ENCODE measurements around the gene NPHS1.
"Not testable (repeated sequence)": the region's sequence is repeated elsewhere in the genome, so short reads cannot be mapped to it uniquely, and the experiment has no call there.

Gene NPHS1

DNA sequence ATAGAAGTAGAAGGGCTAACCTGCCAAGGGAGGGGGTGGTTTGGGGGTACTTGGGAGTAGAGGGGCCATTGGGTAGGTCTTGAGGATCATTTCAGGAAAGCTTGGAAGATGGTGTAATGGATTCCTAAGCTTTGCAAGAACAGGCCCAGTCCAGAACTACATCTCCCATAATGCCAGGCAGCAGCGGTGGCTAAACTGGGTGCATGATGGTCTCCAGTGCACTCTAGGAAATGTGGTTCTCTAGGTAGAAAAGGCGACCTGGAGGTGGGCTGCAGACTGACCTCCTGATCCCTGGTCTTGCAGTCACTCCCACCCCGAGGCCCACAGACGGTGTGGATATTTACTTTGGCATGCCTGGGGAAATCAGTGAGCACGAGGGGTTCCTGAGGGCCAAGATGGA lies 19.9 kb upstream of the NPHS1 start:
- DNase-seq: no peak

DNA sequence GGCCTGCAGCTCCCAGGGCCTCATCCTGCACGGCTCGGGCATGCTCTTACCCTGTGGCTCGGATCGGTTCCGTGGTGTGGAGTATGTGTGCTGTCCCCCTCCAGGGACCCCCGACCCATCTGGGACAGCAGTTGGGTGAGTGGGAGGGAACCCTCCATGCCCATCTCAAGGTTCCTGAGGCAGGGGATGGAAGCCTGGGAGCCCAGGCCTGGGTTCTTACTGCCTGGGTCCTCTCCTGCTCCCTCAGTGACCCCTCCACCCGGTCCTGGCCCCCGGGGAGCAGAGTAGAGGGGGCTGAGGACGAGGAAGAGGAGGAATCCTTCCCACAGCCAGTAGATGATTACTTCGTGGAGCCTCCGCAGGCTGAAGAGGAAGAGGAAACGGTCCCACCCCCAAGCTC lies 19.3 kb upstream of the NPHS1 start:
- DNase-seq: no peak

GRCh38 chr19:35870798-35871197 lies 18.5 kb upstream of the NPHS1 start:
- no peak for DNase-seq

- not testable (repeated sequence) for DNase-seq
These were observed 17.9 kb upstream of the NPHS1 start for GRCh38 chr19:35870124-35870736.

- peak; percentile 92 for DNase-seq
These were observed 17.2 kb upstream of the NPHS1 start for GRCh38 chr19:35869327-35870123.

GRCh38 chr19:35868823-35869326 lies 16.6 kb upstream of the NPHS1 start:
- DNase-seq: no peak

DNA sequence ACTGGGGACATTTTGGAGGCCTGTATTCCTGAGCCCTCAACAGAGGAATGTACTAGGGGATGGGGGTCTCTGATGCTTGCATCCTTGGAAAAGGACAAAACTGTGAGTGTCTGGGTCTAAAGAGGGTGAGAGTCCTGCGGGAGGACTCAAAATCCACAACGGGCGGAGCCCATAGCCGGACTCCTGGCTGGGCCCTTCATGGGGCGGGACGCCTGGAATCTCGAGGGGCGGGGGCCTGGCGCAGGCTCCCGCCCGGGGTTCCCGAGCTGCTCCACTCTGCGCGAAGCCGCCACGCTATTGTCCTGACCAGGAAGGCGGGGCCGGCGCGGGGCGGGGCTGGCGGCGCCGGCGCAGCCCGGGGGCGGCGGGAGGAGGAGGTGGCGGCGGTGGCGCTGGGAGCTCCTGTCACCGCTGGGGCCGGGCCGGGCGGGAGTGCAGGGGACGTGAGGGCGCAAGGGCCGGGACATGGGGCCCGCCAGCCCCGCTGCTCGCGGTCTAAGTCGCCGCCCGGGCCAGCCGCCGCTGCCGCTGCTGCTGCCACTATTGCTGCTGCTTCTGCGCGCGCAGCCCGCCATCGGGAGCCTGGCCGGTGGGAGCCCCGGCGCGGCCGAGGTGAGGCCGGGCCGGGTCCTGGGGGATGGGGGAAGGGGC lies 16.0 kb upstream of the NPHS1 start, which contains the start of gene APLP1:
Gene APLP1 (plus strand): TSS at position 403 of the 651 bp plus-strand sequence. CDS start 63 bp downstream, at position 466.
- peak; percentile 81 for DNase-seq

DNA sequence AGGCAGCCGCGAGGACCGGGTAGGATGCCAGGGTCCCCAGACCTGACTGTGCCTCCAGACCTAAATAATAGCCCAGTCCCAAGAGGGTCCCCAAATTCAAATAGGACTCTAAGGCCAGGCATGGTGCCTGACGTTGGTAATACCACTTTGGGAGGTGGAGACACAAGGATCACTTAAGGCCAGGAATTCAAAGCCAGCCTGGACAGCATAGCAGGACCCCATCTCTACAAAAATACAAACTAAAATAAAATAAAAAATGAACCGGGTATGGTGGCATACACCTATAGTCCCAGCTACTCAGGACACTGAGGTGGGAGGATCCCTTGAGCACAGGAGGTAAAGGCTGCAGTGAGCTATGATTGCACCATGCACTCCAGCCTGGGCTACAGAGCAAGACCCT lies 10.7 kb upstream of the NPHS1 start:
- DNase-seq: no peak

DNA sequence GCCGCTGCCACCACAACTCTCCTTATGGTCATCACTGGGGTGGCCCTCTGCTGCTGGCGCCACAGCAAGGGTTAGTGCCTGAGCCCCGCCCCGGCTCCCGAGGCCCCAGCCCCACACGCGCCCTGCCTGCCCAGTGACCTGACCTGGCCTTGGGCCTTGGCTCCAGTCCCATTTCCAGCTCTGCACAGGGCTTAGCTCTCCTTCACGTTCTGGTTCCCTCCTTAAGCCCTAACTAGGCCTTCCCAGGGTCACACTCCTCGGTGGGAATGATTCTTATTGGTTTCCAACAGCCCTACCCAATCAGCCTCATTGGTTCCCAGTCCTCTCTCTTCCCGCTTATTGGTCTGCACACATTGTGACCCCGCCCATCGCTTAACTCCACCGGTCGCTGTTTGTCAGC lies 10.2 kb upstream of the NPHS1 start:
- no peak for DNase-seq

DNA sequence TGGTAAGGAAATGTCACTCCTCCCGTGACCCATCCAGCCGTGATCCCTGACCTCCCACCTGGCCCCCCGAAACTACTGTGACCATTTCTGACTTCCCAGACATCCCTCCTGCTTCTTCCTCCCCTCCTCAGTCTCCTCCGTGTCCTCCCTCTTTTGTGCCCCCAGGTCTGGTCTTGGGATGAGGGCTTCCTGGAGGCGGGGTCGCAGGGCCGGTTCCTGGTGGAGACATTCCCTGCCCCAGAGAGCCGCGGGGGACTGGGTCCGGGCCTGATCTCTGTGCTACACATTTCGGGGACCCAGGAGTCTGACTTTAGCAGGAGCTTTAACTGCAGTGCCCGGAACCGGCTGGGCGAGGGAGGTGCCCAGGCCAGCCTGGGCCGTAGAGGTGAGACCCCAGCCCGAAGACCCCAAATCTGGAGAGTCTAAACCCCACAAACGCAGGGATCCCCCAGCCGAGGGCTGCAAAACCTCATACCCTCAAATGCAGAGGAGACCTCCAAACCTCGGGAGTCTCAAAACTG lies 9.4 kb upstream of the NPHS1 start:
- no peak for DNase-seq

DNA sequence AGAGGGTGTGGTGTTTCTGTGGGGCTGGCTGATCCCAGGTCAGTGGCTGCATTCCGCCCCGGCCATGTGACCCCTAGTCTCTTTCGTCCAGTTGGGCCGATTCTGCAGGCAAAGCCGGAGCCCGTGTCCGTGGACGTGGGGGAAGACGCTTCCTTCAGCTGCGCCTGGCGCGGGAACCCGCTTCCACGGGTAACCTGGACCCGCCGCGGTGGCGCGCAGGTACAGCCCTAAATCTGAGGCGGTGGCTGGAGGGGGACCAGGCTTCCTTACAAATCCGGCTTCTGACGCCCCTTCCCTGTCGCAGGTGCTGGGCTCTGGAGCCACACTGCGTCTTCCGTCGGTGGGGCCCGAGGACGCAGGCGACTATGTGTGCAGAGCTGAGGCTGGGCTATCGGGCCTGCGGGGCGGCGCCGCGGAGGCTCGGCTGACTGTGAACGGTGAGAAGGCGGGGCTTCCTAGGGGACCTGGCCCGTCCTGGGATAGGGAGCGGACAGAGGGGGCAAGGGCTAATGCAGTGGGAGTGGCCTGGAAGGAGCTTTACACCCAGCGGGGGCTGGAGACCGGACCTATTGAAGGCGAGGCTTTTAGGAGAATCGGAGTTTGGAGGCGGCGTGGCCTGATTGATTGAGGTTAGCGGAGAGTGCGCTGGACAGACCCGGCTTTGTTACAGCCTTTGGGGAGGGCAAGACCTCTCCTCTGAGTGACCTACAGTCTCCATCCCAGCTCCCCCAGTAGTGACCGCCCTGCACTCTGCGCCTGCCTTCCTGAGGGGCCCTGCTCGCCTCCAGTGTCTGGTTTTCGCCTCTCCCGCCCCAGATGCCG lies 8.7 kb upstream of the NPHS1 start:
- DNase-seq: no peak

- no peak for DNase-seq
These were observed 8.1 kb upstream of the NPHS1 start for GRCh38 chr19:35860436-35860817.

DNA sequence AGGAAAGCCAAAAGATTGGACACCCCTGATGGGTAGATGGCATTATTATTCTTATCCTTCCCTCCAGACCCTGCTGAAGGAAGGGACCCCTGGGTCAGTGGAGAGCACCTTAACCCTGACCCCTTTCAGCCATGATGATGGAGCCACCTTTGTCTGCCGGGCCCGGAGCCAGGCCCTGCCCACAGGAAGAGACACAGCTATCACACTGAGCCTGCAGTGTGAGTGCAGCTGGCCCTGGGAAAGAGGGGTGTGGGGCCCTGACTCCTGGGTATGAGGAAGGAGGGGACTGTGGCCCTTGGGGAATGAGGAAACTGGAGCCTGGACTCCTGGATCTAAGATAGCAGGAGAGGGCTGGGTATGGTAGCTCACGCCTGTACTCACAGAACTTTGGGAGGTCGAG lies 7.1 kb upstream of the NPHS1 start:
- DNase-seq: no peak

DNA sequence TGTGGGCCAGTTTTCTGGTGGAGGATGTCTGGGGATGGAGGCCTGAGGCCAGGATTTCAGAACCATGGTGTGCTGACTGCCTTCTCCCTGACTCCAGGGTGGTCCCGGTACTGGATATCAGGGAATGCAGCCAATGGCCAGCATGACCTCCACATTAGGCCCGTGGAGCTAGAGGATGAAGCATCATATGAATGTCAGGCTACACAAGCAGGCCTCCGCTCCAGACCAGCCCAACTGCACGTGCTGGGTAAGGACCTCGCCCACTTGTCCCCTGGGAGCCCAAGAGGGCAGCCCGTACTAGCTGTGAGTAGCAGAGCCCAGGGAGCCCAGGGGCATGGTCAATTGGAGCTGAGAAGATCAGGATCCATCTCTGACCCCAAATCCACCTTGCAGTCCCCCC lies 6.0 kb upstream of the NPHS1 start:
- no peak for DNase-seq

DNA sequence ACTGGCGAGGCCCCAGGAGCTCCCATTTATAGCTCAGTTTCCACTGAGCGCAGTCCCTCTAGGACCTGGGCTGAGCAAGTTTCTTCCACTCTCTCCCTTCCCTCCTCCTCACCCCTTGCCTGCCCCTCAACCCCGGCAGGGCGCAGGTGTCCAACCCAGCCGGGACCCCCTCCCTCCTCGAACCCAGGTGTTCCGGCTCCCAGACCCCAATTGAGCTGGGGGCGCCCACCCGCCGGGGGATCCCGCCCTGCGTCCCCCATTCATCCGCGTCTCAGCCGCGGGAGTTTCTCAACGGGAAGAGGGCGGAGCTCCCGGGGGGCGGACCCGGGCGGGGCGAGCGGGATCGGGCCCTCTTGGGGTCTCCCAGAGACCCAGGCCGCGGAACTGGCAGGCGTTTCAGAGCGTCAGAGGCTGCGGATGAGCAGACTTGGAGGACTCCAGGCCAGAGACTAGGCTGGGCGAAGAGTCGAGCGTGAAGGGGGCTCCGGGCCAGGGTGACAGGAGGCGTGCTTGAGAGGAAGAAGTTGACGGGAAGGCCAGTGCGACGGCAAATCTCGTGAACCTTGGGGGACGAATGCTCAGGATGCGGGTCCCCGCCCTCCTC lies 4.3 kb upstream of the NPHS1 start, which contains the start of gene KIRREL2:
Gene KIRREL2 (plus strand): TSS at position 366 of the 604 bp plus-strand sequence. CDS start 209 bp downstream, at position 575.
- DNase-seq: peak; percentile 66

DNA sequence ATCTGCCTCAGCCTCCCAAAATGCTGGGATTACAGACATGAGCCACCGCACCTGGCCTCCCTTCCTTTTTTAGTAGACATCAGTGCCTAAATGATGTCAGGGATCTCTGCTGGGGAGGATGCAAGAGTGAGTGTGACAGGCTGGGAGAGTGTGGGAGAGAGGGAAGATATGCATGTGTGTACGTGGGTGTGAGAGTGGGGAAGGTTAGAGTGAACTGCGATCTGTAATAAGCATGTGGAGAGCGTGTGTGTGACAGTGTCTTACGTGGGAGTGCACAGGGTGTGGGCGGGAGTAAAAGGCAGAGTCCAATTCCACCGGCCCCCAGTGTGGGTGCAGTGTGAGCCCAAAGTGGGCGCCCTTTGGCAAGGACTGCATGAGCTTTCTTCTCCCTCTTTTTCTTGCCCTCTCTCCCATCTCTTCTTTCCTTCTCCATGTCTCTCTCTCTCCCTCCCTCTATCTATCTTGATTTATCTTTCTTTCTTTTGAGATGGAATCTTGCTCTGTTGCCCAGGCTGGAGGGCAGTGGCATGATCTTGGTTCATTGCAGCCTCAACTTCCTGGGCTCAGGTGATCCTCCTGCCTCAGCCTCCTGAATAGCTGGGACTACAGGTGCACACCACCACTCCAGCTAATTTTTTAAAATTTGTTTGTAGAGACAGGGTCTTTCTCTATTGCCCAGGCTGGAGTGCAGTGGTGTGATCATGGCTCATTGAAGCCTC lies 893 bp upstream of the NPHS1 start:
- no peak for DNase-seq

DNA sequence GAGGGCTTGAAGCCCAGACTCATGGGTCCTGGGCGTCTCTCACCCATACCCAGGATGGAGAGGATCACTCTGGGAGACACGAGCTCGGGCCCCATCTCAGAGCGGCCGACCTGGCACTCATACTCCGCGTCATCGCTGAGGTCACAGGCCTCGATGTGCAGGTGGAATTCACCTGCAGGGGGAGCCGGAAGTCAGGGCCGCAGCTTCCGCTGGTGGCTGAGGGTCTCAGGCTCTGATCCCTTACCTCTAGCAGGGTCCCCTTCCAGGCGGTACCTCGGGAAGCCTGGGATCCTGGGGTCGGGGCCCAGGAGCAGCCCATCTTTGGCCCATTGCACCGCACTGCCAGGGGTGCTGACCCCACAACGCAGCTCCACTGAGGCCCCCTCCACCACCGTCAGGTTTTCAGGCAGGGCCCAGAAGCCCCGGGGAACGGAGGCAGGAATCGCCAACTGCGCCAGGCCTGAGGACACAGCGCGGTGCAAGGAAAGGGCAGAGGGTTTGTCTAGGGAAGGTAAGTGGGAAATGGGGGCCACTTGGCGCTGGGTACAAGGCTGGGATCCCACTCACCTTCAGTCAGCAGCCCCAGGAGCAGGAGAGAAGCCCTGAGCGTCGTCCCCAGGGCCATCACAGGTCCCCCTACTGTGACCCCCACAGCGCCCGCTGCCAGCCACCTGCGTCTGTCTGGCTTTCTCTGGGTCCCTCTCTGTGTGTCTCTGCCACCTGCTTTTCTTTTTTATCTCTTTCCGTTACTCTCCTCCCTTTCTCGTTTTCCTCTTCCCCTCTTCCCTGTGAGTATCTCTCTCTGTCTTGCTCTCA lies 883 bp downstream of the NPHS1 start:
- peak; percentile 38 for DNase-seq

DNA sequence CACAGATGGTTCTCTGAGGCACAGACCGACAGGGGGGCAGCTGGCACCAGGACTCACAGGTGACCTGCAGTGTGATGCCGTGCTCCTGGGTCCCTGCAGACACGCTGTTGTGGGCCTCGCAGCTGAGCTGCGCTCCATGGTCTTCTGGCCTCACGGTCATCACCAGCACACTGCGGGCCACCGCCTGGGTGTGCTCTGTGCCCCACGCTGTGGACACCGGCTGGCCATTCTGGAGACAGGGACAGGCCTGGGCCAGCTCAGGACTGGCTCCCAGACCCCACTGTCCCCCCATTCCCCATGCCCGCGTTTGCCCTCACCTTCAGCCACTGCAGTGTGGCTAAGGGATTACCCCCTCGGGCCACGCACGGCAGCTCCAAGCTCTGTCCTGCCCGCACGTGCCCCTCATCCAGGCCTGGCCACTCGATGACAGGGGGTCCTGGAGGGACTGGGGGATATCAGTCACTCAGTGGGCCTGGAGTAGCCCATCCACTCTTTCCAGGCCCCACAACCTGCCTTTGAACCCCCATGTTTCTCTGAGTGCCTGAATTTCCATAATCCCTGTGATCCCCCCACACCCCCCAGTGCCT lies 3.3 kb downstream of the NPHS1 start:
- no peak for DNase-seq

- no peak for DNase-seq
These were observed 3.8 kb downstream of the NPHS1 start for GRCh38 chr19:35848486-35848885.

DNA sequence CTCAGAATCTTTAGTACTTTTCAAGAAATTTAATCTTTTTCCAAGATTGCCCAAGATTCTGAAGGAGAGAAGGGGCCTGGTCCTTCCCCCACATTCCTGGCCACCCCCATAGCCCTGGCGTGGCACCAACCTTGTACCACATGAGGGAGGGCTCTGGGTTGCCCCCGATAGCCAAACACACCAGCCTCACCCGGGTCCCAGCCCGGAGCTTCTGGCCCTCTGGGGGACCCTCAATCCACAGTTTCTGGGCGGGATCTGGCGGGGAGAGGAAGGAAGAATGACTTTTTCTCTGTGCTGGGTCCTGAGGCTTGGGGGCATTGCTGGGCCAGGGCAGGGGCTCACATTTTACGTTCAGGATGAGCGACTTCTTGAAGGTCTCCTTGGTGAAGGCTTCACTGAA lies 4.4 kb downstream of the NPHS1 start:
- DNase-seq: no peak
